GM12872 (cell line): Measurements from ENCODE around the gene RCCD1.

Source experiments
- TF ChIP-seq, protein P1 (sequence below): IDR thresholded peaks from 3 replicates; pipeline ENCODE4 v1.5.1; 2011; ENCODE audit warnings: low read depth, mild to moderate bottlenecking, low read length, moderate library complexity; ENCODE audit not compliant: insufficient read depth

The RCCD1 gene

DNA sequence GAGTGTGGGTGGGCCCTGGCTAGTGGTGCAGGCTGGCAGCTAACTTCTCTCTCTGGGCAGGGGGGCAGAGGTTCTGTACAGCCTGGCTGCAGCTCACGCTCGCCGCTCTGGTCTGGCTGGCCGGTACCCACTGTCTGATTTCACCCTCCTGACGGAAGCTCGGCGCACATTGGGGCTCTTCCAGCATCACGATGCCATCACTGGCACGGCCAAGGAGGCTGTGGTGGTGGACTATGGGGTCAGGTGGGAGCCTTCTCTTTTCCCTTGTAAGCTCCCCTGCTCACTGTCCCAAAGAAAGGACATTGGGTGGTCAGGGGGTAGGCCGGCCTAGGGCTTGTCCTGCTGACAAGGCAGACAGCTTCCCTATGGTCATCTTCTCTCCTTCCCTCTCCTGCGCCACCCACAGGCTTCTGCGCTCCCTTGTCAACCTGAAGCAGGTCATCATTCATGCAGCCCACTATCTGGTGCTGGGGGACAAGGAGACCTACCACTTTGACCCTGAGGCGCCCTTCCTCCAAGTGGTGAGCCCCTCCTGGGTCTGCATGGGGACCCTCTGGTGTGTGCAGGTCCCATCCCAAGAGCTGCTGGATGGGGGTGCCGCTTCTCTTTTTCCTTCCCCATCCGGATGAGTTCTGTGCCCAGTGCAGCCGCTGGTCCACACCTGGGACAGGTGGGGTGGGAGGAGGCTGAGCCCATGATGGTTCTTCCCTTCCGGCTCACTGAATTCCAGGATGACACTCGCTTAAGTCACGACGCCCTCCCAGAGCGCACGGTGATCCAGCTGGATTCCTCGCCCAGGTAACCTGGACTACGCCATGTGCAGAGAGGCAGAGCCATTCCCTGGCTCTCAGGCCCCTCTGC, 44.0 kb upstream of the RCCD1 start:
- TF ChIP-seq, protein P1, sequence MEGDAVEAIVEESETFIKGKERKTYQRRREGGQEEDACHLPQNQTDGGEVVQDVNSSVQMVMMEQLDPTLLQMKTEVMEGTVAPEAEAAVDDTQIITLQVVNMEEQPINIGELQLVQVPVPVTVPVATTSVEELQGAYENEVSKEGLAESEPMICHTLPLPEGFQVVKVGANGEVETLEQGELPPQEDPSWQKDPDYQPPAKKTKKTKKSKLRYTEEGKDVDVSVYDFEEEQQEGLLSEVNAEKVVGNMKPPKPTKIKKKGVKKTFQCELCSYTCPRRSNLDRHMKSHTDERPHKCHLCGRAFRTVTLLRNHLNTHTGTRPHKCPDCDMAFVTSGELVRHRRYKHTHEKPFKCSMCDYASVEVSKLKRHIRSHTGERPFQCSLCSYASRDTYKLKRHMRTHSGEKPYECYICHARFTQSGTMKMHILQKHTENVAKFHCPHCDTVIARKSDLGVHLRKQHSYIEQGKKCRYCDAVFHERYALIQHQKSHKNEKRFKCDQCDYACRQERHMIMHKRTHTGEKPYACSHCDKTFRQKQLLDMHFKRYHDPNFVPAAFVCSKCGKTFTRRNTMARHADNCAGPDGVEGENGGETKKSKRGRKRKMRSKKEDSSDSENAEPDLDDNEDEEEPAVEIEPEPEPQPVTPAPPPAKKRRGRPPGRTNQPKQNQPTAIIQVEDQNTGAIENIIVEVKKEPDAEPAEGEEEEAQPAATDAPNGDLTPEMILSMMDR = no peak

DNA sequence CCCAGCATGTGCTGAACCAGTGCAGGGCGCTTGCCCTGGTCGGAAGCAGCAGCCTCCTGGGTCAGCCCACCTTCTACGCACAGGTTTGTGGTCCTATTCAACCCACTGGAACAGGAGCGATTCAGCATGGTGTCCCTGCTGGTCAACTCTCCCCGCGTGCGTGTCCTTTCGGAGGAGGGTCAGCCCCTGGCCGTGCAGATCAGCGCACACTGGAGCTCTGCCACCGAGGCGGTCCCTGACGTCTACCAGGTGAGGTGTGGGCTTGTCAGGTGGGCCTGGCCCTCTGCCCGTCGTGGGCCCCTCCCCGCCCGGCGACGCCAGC, 43.4 kb upstream of the RCCD1 start:
- TF ChIP-seq, protein P1 = no peak

GRCh38 chr15:90911906-90912769, 42.5 kb upstream of the RCCD1 start:
- TF ChIP-seq, protein P1 = no peak

DNA sequence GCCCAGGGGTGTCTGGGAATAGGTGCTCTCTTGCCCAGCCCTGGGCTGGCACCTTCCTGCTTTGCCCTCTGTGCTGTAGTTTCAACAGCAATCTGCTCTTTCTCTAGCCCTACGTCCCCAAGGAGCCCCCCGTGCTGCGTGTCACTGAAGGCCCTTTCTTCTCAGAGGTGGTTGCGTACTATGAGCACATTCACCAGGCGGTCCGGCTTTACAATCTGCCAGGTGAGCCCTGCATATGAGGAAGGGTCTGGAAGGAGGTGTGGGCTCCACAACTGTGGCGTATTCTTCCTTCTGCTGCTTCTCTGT, 42.0 kb upstream of the RCCD1 start:
- TF ChIP-seq, protein P1 = no peak

- TF ChIP-seq, protein P1 = no peak
Measured at GRCh38 chr15:90913398-90913944, 41.2 kb upstream of the RCCD1 start.

- TF ChIP-seq, protein P1 = no peak
Measured at GRCh38 chr15:90914305-90915080, 40.2 kb upstream of the RCCD1 start.
